SH-SY5Y (cell line): ENCODE measurements around the gene FBXO8.

Experiments
- GATA2 ChIP-seq: IDR thresholded peaks from 2 replicates; pipeline ENCODE4 v1.6.1; 2011; ENCODE audit warnings: mild to moderate bottlenecking, low read depth, low read length
- GATA3 ChIP-seq: IDR thresholded peaks from 2 replicates; pipeline ENCODE4 v1.6.1; 2011; ENCODE audit warnings: low read depth, mild to moderate bottlenecking, low read length, moderate library complexity

The FBXO8 gene

DNA sequence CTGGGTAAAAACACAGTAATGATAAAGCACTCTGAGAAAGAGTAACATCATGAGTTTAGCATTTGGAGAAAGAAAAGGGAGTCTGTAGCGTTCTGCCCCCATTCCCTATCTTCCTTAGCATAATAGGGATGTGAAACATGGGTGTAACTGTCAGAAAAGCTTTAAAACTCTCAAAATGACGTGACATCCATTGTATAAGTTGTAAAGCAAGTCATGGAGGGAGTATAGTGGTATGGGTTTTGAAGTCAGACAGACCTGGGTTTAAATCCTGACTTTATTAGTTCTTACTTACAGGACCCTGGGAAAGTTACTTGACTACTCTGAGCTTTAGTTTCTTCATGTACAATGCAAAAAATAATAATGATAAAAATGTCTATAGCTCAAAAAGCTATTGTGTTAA is 17.1 kb downstream of the FBXO8 start:
- TF ChIP-seq GATA2 (no peak), GATA3 (no peak)

DNA sequence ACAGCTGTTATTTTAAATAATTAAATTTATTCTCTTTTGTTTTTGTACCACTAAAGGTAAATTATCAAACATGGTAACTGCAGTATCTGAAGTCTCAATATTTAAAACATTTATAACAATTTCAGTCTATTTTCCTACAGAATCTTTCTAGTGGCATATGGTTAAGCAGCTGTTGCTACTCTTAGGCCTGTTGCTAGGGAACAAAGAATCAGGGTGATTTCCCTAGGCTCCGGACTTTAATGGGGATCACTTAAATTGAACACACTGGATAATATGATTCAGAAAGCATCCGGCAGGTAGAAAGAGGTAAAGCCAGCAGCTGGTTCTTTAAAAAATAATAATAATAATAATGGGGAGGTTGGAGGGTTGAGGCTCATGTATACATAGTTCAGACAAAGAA is 17.6 kb downstream of the FBXO8 start:
- TF ChIP-seq GATA3 (no peak), GATA2 (no peak)

DNA sequence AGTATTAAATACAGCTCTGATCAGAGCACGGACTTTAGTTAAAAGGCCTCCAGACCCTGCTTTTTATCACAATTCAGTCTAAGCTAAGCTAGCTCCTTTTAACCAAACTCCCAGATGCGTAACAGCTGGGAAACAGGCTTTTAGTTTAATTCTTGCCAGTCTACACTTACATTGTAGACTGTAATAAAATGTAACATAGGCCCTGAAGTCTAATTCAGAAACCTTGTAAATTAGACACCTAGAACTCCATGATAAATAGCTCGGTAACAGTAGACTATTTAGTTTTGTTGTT is 20.1 kb downstream of the FBXO8 start:
- no peak for TF ChIP-seq GATA2
- TF ChIP-seq GATA3: no peak

DNA sequence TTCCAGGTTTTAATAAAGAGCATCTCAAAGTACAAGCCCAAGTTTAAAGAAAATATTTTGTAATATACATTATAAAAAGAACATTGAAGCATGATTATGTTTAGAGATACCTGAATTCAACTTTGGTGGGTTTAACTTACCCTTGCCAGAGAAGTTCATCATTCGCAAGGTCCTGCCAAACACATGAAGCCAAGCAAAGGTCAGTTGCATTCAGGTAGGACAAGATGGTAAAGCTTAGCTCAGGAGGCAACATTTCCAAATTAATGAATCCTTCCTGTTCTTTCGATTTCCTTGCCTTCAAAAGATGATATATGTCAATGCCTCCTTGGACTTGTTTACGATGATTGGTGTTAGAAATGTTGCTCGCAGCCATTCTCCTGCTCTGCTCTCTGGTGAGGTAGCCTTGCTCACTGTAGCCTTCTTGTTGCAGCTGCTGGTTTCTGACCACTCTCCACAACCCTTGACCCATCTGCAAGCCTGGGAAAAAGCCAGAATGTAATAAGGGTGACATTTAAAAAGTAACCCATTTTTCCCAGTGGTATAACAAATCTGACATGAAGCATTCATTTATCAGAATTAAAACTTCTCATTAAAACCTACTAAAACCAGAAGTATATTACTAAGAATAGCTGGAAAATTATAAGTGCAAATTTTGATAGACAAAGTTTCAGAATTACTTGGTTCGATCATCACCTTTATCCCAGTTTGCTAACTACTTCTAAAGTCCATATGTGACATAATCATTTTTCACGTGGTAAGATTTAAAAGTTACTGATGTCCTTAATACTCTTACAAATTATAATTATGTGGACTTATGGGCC is 20.6 kb downstream of the FBXO8 start:
- TF ChIP-seq GATA3 (no peak), GATA2 (no peak)

DNA sequence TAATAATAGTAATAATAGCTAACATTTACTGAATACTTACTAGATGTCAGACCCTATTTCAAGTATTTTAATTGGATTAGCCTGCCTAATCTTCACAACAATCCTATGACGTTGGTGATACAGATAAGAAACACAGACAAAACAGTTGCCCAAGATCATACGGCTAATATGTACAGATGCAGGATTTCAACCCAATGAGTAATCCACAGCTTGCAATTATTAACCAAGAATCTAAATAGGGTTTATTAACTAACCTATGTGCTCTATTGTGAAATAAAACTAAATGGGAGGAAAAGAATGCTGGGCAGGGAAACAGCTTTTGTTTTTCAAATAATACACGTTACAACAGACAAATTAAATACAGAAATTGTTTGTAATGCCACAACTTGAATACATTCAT is 23.4 kb downstream of the FBXO8 start:
- TF ChIP-seq GATA2 (peak; percentile 68), GATA3 (peak; percentile 97)

- no peak for TF ChIP-seq GATA3
- TF ChIP-seq GATA2: no peak
These were observed 23.9 kb downstream of the FBXO8 start for GRCh38 chr4:174259580-174259979.

DNA sequence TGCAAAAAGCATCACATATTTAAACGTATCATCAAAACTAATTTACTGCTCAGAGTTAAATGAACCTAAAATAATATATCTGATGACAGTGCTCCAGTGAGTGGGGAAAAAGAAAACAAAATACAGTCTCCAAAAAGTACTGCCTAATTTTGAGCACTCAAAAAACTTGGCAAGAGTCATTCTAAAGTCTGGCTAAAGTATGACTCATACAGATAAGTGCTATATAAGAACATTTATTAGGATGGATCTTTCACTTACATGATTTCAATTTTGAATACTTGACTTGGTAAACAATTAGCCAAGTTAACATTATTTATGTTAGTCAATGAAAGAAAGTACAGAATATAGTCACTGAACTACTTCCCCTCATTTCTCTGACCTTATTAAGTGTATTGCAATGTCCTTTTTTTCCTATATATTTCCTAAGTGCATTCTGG is 27.2 kb downstream of the FBXO8 start:
- TF ChIP-seq GATA2 (no peak), GATA3 (no peak)

- TF ChIP-seq GATA3 (no peak), GATA2 (no peak)
These were observed 27.7 kb downstream of the FBXO8 start for GRCh38 chr4:174255786-174256185.

- TF ChIP-seq GATA2 (no peak), GATA3 (no peak)
These were observed 28.1 kb downstream of the FBXO8 start for GRCh38 chr4:174255374-174255773.

DNA sequence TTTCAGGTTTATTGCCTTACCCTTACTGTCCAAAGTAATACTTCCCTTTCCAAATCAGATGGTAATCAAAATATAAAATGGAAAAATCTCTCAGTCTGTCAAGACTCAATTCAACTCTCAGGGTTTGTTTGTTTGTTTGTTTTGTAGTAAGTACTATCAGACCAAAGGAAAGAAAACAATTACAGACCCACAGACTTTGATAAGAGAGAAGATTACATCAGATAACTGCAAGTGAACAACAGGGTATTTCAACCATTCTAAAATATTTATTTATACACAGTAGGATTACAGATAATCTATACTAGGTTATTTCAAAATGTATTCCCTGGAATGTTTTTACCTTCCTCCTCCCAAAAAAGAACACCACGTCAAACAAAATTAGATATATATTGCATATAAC is 28.9 kb downstream of the FBXO8 start:
- TF ChIP-seq GATA2 (no peak), GATA3 (0 out of 2 replicates have a peak, but pooled peaks have one; percentile 22)

GRCh38 chr4:174252412-174252811 is 31.1 kb downstream of the FBXO8 start:
- TF ChIP-seq GATA3 (no peak), GATA2 (no peak)

DNA sequence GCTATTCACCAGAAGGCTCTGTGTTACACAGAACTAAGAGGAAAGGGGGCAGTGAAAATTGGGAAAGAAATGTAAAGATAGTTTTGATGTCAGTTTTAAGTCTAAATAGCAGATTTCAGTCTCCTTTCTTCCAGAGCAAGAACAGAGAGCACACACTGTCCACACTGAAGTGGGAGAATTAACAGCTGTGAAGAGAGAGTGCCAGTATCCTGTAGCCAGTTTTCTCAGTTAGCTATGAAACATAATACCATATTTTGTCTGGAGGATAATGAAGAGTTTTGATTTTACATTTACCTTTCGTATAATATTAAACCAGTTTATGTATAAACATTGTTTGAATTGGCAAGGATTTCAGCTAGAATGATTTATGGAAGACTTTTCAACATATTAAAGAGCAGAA is 35.1 kb downstream of the FBXO8 start:
- TF ChIP-seq GATA2: no peak

DNA sequence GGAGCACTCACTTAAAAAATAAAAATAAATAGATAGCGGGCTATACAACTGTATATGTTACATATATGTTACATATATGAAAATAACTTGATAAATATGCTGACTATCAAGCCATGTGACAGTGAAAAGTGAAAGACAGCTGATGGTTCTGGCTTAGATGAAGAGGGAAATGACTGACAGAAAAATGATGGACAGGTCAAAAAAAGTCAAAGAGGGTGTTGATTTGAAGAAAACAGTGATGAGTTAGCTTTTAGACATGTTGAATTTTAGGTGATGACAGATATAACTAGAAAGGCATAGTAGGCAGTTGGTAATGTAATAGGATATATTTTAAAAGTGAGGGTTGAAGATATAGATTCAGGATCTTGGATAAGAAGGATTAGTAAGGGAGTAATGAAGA is 37.8 kb downstream of the FBXO8 start:
- TF ChIP-seq GATA2 (no peak), GATA3 (no peak)

DNA sequence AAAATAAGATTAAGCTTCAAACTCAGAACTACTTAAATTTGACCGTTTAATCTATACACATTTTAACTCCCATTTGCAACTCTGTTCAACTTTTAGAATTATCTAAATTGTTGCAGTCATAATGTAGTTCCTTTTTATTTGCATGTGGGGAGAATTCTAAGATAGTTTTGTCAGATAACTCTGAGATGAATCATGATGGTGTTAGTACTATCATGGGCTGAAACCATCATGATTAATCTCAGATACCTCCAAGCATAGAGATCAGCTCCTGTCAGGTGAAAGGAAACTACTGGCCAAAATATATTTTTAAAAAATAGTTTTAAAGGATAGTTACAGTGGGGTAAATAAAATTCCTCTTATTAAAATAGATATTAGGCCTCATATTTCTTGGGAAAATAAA is 39.0 kb downstream of the FBXO8 start:
- TF ChIP-seq GATA2 (no peak), GATA3 (no peak)

DNA sequence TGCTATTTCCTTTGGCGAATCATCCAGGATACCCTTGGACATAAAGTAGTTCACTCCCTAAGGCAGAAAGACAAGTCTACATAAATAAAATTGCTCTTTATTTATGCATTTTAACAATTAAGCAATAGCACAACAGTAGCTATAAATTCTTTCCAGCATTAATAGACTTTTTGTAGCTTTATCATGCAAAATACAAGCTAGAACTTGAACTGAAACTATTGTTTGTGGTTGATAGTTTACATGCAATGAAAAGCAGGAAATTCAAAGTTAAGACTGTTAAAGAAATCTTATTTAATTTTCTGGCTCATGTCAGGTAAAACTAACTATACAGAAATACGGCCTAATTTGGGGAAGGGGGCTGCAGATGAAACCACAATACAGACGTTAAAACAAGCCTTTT is 42.3 kb downstream of the FBXO8 start:
- no peak for TF ChIP-seq GATA2
- TF ChIP-seq GATA3: no peak

DNA sequence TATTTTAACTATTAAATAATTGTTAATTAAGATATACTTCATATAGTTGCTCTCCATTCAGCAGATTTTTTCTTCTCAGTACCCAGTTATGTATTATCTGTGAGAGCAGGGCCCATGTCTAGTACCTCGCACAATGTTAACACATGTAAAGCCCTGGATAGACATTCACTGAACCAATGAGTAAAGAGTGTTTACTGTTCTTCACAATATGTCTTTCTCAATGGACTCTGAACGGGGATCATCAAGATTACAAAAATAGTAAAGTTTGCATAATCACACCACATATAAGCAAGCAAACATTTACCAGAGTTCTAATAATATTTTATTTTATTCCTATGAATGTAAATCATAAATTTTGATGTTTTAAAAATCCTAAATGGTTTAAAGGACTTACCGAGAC is 47.1 kb downstream of the FBXO8 start:
- TF ChIP-seq GATA2 (no peak), GATA3 (no peak)
